Measurements from ENCODE around the gene TRIM14.

GRCh38 chr9:98080780-98081179, 38.2 kb downstream of the TRIM14 start:
- TF ChIP-seq CTCF (IDR thresholded peaks at IDR 0.05; ENCODE audit: insufficient read depth, low read length, poor library complexity, severe bottlenecking) (no peak), EZH2phosphoT487 (conservative IDR thresholded peaks at IDR 0.05; ENCODE audit: low read length) (no peak)

Measured in SU-DHL-6 (cell line).